ENCODE data around the gene GOLGA8J. TPM values are rescaled to one million over a fixed set of nuclear protein-coding genes. Genes with fewer than 3 reads are reported as not detected.
"Not testable (repeated sequence)": the region's sequence is repeated elsewhere in the genome, so short reads cannot be mapped to it uniquely, and the experiment has no call there.

Gene GOLGA8J
- polyA plus RNA-seq, 2 donors: not detected

DNA sequence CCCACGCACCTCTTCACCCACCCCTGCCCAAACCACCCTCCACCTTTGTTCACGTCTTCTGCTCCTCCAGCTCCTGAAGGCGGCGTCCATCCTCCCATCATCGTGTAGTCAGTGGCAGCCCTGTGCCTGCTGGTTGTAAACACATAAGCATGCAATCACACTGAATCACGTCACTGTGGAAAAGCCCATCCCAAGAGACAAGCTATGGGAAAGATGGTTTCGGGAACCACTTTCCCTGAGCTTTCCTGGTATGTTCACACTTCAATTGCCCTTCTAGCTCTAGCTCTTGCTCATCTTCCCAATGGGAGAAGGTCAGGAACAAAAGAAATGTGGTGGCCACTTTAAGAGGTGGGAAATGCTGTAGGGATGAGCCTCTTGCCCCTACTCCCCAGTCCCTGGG is 14.4 kb upstream of the GOLGA8J start:
- Histone ChIP-seq H3K36me3 (ENCODE audit: control insufficient read depth in 2 of 2, insufficient read depth in 2 of 2, low read length in 1 of 2) (no peaks in the 10 kb centered on the region), H3K27me3 (ENCODE audit: control insufficient read depth in 1 of 2, insufficient read depth in 2 of 2, low read length in 2 of 2) (no peaks in the 10 kb centered on the region), H3K9me3 (ENCODE audit: control insufficient read depth in 2 of 2, insufficient read depth in 1 of 2, low read depth in 1 of 2, low read length in 1 of 2) (no peaks in the 10 kb centered on the region), H3K4me3 (ENCODE audit: low read depth in 1 of 2, low read length in 2 of 2) (no peak overlapping the region), H3K27ac (ENCODE audit: low read depth in 2 of 2, low read length in 1 of 2) (no peak overlapping the region), H3K4me1 (ENCODE audit: control insufficient read depth in 2 of 2, insufficient read depth in 2 of 2, low read length in 1 of 2) (no peaks in the 10 kb centered on the region)
- 90% methylated on average over 7 of the region's 7 CpGs for WGBS, 2 donors

DNA sequence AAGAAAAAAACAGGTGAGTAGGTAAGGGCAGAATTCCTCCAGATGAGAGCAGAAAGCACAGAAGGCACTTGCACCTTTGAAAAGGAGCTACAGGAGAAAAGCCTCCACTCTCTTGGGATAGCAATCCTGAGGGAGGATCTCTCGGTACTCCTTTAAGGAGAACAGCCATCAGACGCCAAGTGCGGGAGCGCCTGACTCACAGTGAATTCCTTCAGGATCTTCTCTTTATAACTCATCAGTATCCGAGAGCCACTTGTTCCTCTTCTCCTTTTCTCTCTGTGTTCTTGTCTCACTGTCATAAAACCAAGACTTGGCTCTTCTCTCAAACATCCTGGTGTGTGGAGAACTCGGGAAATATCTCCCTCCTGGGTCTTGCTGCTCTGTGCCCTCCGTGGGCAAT is 10.1 kb upstream of the GOLGA8J start:
- Histone ChIP-seq H3K4me3 (ENCODE audit: low read depth in 1 of 2, low read length in 2 of 2) (no peak overlapping the region), H3K36me3 (ENCODE audit: control insufficient read depth in 2 of 2, insufficient read depth in 2 of 2, low read length in 1 of 2) (no peaks in the 10 kb centered on the region), H3K27ac (ENCODE audit: low read depth in 2 of 2, low read length in 1 of 2) (no peak overlapping the region), H3K9me3 (ENCODE audit: control insufficient read depth in 2 of 2, insufficient read depth in 1 of 2, low read depth in 1 of 2, low read length in 1 of 2) (no peaks in the 10 kb centered on the region), H3K4me1 (ENCODE audit: control insufficient read depth in 2 of 2, insufficient read depth in 2 of 2, low read length in 1 of 2) (no peaks in the 10 kb centered on the region), H3K27me3 (ENCODE audit: control insufficient read depth in 1 of 2, insufficient read depth in 2 of 2, low read length in 2 of 2) (no peaks in the 10 kb centered on the region)
- WGBS, 2 donors: 74 to 83% methylated on average over 7 of the region's 7 CpGs

DNA sequence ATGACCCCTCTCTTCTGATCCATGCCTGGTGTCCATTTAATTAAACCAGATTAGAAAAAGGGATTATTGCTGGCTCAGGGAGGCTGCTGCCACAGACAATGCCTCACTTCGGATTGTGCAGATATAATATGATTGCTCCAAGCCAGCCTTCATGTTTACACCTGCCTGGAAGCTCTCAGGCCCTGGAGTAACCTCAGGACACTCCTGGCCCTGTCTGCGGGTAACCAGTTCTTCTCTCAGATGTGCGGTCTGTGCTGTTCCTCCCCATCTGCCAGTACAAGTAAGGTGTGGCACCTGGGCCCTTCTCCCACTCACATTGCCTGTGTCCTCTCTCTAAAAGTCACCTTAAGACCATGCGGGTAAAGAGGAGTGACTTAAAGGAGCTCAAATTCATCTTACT is 8.8 kb upstream of the GOLGA8J start:
- Histone ChIP-seq H3K36me3 (ENCODE audit: control insufficient read depth in 2 of 2, insufficient read depth in 2 of 2, low read length in 1 of 2) (no peaks in the 10 kb centered on the region), H3K27ac (ENCODE audit: low read depth in 2 of 2, low read length in 1 of 2) (no peak overlapping the region), H3K27me3 (ENCODE audit: control insufficient read depth in 1 of 2, insufficient read depth in 2 of 2, low read length in 2 of 2) (no peaks in the 10 kb centered on the region), H3K9me3 (ENCODE audit: control insufficient read depth in 2 of 2, insufficient read depth in 1 of 2, low read depth in 1 of 2, low read length in 1 of 2) (no peaks in the 10 kb centered on the region), H3K4me1 (ENCODE audit: control insufficient read depth in 2 of 2, insufficient read depth in 2 of 2, low read length in 1 of 2) (no peaks in the 10 kb centered on the region), H3K4me3 (ENCODE audit: low read depth in 1 of 2, low read length in 2 of 2) (no peak overlapping the region)
- 57 to 58% methylated on average over 4 of the region's 4 CpGs for WGBS, 2 donors

DNA sequence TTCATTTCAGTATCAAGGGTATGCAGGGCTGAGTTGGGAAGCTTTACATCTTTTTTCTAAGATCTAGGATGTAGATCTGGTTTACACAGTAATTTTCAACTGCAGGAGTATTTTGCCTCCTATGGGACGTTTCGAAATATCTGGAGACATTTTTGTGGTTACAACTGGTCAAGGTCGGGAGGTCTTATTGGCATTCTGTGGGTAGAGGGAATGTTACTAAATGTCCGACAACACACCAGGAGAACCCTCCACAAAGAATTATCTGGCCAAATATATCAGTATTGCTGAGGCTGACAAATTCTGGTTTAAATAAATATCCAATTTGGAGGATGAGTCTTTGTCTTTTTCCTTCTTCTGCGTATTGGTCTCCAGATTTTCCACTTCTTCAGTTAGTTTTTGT is 1.9 kb upstream of the GOLGA8J start:
- not testable (repeated sequence) for H3K9me3 ChIP-seq (ENCODE audit: control insufficient read depth in 2 of 2, insufficient read depth in 1 of 2, low read depth in 1 of 2, low read length in 1 of 2); H3K27me3 ChIP-seq (ENCODE audit: control insufficient read depth in 1 of 2, insufficient read depth in 2 of 2, low read length in 2 of 2); H3K36me3 ChIP-seq (ENCODE audit: control insufficient read depth in 2 of 2, insufficient read depth in 2 of 2, low read length in 1 of 2); H3K4me1 ChIP-seq (ENCODE audit: control insufficient read depth in 2 of 2, insufficient read depth in 2 of 2, low read length in 1 of 2); H3K4me3 ChIP-seq (ENCODE audit: low read depth in 1 of 2, low read length in 2 of 2); H3K27ac ChIP-seq (ENCODE audit: low read depth in 2 of 2, low read length in 1 of 2)
- WGBS, 2 donors: 77 to 81% methylated on average over 5 of the region's 5 CpGs

DNA sequence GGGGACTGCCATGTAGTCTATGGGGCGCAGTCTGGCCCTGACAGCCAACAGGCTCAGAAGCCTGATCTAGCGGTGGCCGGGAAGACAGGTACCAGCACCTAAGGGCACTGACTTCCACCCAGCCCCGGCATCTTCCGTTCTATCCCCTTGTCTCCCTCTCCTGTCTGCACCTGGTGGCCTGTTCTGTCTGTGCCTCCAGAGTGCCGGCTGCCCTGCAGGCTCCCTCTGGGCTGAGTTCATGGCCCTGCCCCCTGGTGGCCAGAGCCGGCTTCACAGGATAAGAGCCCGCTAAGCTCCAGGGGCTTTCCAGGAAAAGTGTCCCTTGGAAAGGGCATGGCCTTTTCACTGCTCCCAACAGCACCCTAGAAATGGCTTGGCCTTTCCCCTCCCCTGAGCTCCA is 15.1 kb downstream of the GOLGA8J start:
- H3K4me3 ChIP-seq (ENCODE audit: low read depth in 1 of 2, low read length in 2 of 2); H3K4me1 ChIP-seq (ENCODE audit: control insufficient read depth in 2 of 2, insufficient read depth in 2 of 2, low read length in 1 of 2); H3K36me3 ChIP-seq (ENCODE audit: control insufficient read depth in 2 of 2, insufficient read depth in 2 of 2, low read length in 1 of 2); H3K9me3 ChIP-seq (ENCODE audit: control insufficient read depth in 2 of 2, insufficient read depth in 1 of 2, low read depth in 1 of 2, low read length in 1 of 2); H3K27ac ChIP-seq (ENCODE audit: low read depth in 2 of 2, low read length in 1 of 2); H3K27me3 ChIP-seq (ENCODE audit: control insufficient read depth in 1 of 2, insufficient read depth in 2 of 2, low read length in 2 of 2): not testable (repeated sequence)
- no CpG with 5 or more reads among the region's 8 CpGs for WGBS, 2 donors

DNA sequence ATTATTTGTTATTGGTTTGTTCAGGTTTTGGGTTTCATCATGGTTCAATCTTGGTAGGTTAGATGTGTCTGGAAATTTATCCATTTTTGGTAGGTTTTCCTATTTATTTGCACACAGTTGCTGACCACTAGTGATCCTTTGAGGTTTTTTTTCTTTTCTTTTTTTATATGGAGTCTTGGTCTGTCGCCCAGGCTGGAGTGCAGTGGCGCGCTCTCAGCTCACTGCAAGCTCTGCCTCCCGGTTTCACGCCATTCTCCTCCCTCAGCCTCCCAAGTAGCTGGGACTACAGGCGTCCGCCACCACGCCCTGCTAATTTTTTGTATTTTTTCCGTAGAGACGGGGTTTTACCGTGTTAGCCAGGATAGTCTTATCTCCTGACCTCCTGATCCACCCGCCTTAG is 20.1 kb downstream of the GOLGA8J start:
- not testable (repeated sequence) for H3K4me1 ChIP-seq (ENCODE audit: control insufficient read depth in 2 of 2, insufficient read depth in 2 of 2, low read length in 1 of 2); H3K27ac ChIP-seq (ENCODE audit: low read depth in 2 of 2, low read length in 1 of 2); H3K27me3 ChIP-seq (ENCODE audit: control insufficient read depth in 1 of 2, insufficient read depth in 2 of 2, low read length in 2 of 2); H3K9me3 ChIP-seq (ENCODE audit: control insufficient read depth in 2 of 2, insufficient read depth in 1 of 2, low read depth in 1 of 2, low read length in 1 of 2); H3K4me3 ChIP-seq (ENCODE audit: low read depth in 1 of 2, low read length in 2 of 2); H3K36me3 ChIP-seq (ENCODE audit: control insufficient read depth in 2 of 2, insufficient read depth in 2 of 2, low read length in 1 of 2)
- no CpG with 5 or more reads among the region's 12 CpGs for WGBS, 2 donors

DNA sequence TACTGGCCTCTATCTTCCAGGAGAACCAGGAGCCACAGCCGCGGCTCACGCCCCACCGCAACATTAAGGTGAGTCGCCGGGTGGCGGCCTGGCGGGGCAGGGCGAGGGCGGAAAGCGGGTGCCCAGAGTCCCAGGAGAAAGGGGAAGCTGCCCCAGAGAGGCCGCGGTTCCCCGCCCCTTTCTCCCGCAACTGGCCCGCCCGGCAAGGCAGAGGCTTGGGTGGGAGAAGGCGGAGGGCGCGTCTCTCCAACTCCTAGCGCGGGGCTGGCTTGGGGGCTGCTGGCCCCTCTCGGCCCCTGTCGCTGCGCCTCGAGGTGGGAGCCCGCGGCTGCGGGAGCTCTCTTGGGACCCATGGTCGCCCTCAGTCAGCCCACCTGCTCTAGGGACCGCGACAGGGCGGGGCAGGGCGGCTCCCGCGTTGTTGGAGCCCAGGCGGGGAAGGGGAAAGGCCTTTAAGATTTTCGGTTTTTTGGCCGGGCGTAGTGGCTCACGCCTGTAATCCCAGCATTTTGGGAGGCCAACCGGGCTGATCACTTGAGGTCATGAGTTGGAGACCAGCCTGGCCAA is 21.3 kb downstream of the GOLGA8J start:
- peak overlapping the region in 1 of 2 donors; percentile 31 for H3K4me3 ChIP-seq (ENCODE audit: low read depth in 1 of 2, low read length in 2 of 2)
- WGBS, 2 donors: 6 to 8% methylated on average over 7 to 20 of the region's 42 CpGs
- H3K4me1 ChIP-seq (ENCODE audit: control insufficient read depth in 2 of 2, insufficient read depth in 2 of 2, low read length in 1 of 2): not testable (repeated sequence)

DNA sequence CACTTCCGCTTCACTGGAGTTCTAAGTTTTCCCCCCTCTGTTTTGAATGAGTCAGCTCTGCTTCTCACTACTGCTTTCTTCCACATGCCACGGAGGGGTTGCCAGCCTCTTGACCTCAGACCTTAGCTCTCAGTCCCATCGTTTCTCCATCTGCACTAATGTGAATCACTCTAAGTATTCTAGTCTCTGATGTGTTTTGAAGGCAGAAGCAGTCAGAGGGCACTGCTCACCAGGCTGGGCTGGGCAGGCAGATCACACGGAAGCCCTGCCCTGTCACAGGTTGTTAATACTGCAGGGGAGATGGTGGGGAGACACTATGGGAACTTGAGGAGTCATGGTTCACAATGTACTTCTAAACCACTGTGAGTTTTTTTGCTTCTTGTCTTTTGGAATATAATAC is 27.8 kb downstream of the GOLGA8J start:
- not testable (repeated sequence) for H3K4me1 ChIP-seq (ENCODE audit: control insufficient read depth in 2 of 2, insufficient read depth in 2 of 2, low read length in 1 of 2); H3K9me3 ChIP-seq (ENCODE audit: control insufficient read depth in 2 of 2, insufficient read depth in 1 of 2, low read depth in 1 of 2, low read length in 1 of 2); H3K36me3 ChIP-seq (ENCODE audit: control insufficient read depth in 2 of 2, insufficient read depth in 2 of 2, low read length in 1 of 2); H3K27me3 ChIP-seq (ENCODE audit: control insufficient read depth in 1 of 2, insufficient read depth in 2 of 2, low read length in 2 of 2); H3K4me3 ChIP-seq (ENCODE audit: low read depth in 1 of 2, low read length in 2 of 2); H3K27ac ChIP-seq (ENCODE audit: low read depth in 2 of 2, low read length in 1 of 2)
- no CpG with 5 or more reads among the region's 4 CpGs for WGBS, 2 donors

More for the DNA sequence above, 21.3 kb downstream of the GOLGA8J start:
- not testable (repeated sequence) for H3K27ac ChIP-seq (ENCODE audit: low read depth in 2 of 2, low read length in 1 of 2); H3K36me3 ChIP-seq (ENCODE audit: control insufficient read depth in 2 of 2, insufficient read depth in 2 of 2, low read length in 1 of 2); H3K27me3 ChIP-seq (ENCODE audit: control insufficient read depth in 1 of 2, insufficient read depth in 2 of 2, low read length in 2 of 2); H3K9me3 ChIP-seq (ENCODE audit: control insufficient read depth in 2 of 2, insufficient read depth in 1 of 2, low read depth in 1 of 2, low read length in 1 of 2)

DNA sequence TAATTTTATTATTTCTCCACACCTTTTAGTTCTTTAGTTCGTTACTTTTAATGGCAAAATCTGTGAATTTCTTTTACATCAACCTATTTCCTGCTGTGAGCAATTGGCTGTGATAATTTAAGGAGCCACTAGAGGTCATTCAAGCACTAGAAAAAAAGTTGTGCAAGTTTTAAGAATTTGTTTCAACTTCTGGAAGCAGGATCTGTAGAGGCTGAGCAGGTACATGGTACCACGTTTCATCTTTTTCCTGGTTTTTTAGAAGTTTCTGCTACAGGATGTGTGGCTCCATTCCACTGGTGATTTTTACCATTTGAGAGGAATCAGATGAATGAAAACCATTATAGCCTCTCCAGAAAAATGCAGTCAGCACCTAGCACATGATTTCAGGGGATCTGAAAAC is 47.3 kb downstream of the GOLGA8J start:
- H3K4me3 ChIP-seq (ENCODE audit: low read depth in 1 of 2, low read length in 2 of 2); H3K9me3 ChIP-seq (ENCODE audit: control insufficient read depth in 2 of 2, insufficient read depth in 1 of 2, low read depth in 1 of 2, low read length in 1 of 2); H3K27me3 ChIP-seq (ENCODE audit: control insufficient read depth in 1 of 2, insufficient read depth in 2 of 2, low read length in 2 of 2); H3K27ac ChIP-seq (ENCODE audit: low read depth in 2 of 2, low read length in 1 of 2); H3K4me1 ChIP-seq (ENCODE audit: control insufficient read depth in 2 of 2, insufficient read depth in 2 of 2, low read length in 1 of 2); H3K36me3 ChIP-seq (ENCODE audit: control insufficient read depth in 2 of 2, insufficient read depth in 2 of 2, low read length in 1 of 2): not testable (repeated sequence)
- WGBS, 2 donors: 0% methylated on average over 1 of the region's 2 CpGs

DNA sequence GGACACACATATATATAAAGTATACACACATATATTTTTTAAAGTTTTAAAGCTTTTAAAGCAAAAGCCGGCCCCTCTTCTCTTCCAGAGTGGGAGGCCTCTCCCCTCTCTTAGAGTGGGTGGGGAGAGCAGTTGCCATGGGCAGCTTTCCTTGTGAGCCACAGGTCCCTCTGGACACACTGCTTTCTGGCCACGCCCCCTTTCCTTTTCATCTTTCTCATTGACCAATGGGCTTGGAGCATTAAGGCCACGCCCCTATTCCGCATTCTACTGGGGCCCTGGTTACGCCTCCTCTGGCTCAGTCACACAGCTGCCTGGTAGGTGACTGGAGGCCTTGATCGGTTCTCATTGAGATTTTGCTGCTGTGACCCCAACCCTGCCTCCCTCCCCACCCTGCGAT is 52.0 kb downstream of the GOLGA8J start, which contains the start of gene GOLGA8T:
TSS of gene GOLGA8T (plus strand) at position 301 of the 400 bp plus-strand sequence. CDS start at position 399, 98 bp downstream.
- H3K36me3 ChIP-seq (ENCODE audit: control insufficient read depth in 2 of 2, insufficient read depth in 2 of 2, low read length in 1 of 2); H3K4me3 ChIP-seq (ENCODE audit: low read depth in 1 of 2, low read length in 2 of 2); H3K9me3 ChIP-seq (ENCODE audit: control insufficient read depth in 2 of 2, insufficient read depth in 1 of 2, low read depth in 1 of 2, low read length in 1 of 2); H3K4me1 ChIP-seq (ENCODE audit: control insufficient read depth in 2 of 2, insufficient read depth in 2 of 2, low read length in 1 of 2); H3K27me3 ChIP-seq (ENCODE audit: control insufficient read depth in 1 of 2, insufficient read depth in 2 of 2, low read length in 2 of 2); H3K27ac ChIP-seq (ENCODE audit: low read depth in 2 of 2, low read length in 1 of 2): not testable (repeated sequence)
- no CpG with 5 or more reads among the region's 7 CpGs for WGBS, 2 donors

Data from esophagus (tissue), 2 donors.